ENCODE results near the gene GRIA1.

GRCh38 chr5:153704110-153704509 lies 213.6 kb downstream of the GRIA1 start:
- TF ChIP-seq POLR2AphosphoS5 (IDR thresholded peaks at IDR 0.05) (no peak), POLR2A (IDR thresholded peaks at IDR 0.05) (no peak)

All from breast epithelium (tissue), 3 donors.